Thyroid gland (tissue), 4 donors: ENCODE measurements around the gene CELA1. TPM values are rescaled to one million over a fixed set of nuclear protein-coding genes. Genes with fewer than 3 reads are reported as not detected.

ENCODE experiments used
- total RNA-seq, 4 donors: library from RNA; depleted of rRNA; stranded (reverse); fragments of >200 nt; gene quantifications; one replicate each; pipeline ENCODE4 v1.2.3, GENCODE V29; 2016

The CELA1 gene
- total RNA-seq, 4 donors from 2014 or later: not detected

Other genes with a start within 250 kb of the CELA1 start
- gene TFCP2, start 173.5 kb downstream of the CELA1 start, total RNA-seq: 10 to 100 TPM; 14.9 to 22.6 (median 21.3) TPM
- gene POU6F1, start 128.6 kb downstream of the CELA1 start, total RNA-seq: 10 to 100 TPM; 13.8 to 16.6 (median 14.5) TPM
- 100 to 1,000 TPM; 238 to 452 (median 323) TPM for gene DAZAP2, start 107.9 kb downstream of the CELA1 start, total RNA-seq
- 10 to 100 TPM in 1 of 4 donors, 1 to 10 TPM in 3; 3.0 to 10.5 (median 4.8) TPM for gene SMAGP, start 76.3 kb downstream of the CELA1 start, total RNA-seq
- gene BIN2, start 22.5 kb downstream of the CELA1 start, total RNA-seq: 1 to 10 TPM; 1.3 to 3.0 (median 2.5) TPM
- gene GALNT6, start 44.7 kb upstream of the CELA1 start, total RNA-seq: 10 to 100 TPM in 1 of 4 donors, 1 to 10 TPM in 3; 5.8 to 14.1 (median 9.3) TPM
- gene SLC4A8, start 78.2 kb upstream of the CELA1 start, total RNA-seq: 1 to 10 TPM in 1 of 4 donors, under 1 TPM in 3; 0.33 to 1.5 (median 0.62) TPM
- 1 to 10 TPM in 3 of 4 donors, under 1 TPM in 1; 0.89 to 3.7 (median 1.3) TPM for gene SCN8A, start 244.6 kb upstream of the CELA1 start, total RNA-seq